Sigmoid colon (tissue), 7 donors: Measurements from ENCODE around the gene RAD54L2. TPM values are rescaled to one million over a fixed set of nuclear protein-coding genes. Genes with fewer than 3 reads are reported as not detected.

ENCODE experiments used
- DNase-seq: peaks from one replicate; pipeline ENCODE4 v3.0.0-alpha.2; 2019
- H3K27ac ChIP-seq, 4 donors: fragments of 200-600 bp; sonication (generic); one replicate each; pipeline ENCODE4 v1.5.1; 2016 to 2019; ENCODE audit warnings: mild to moderate bottlenecking in 1 of 4
- H3K27me3 ChIP-seq, 3 donors: fragments of 200-600 bp; sonication (generic); one replicate each; pipeline ENCODE4 v1.5.1; 2019; ENCODE audit warnings: mild to moderate bottlenecking in 1 of 3
- H3K36me3 ChIP-seq, 4 donors: fragments of 200-600 bp; sonication (generic); one replicate each; pipeline ENCODE4 v1.5.1; 2016 to 2019
- H3K4me1 ChIP-seq, 4 donors: fragments of 200-600 bp; sonication (generic); one replicate each; pipeline ENCODE4 v1.5.1; 2017 to 2019
- H3K4me3 ChIP-seq, 4 donors: fragments of 200-600 bp; sonication (generic); one replicate each; pipeline ENCODE4 v1.5.1; 2017 to 2019; ENCODE audit warnings: mild to moderate bottlenecking in 2 of 4, moderate library complexity in 1 of 4
- H3K9me3 ChIP-seq, 4 donors: fragments of 200-600 bp in 3 of 4; sonication (generic) in 3 of 4; one replicate each; pipeline versions ENCODE4 v1.5.1 to v1.6.1; 2013 to 2019
- EP300 ChIP-seq, 4 donors: sonication (generic); formaldehyde crosslinking; IDR thresholded peaks; one replicate each; pipeline ENCODE4 v1.6.1; 2017; ENCODE audit warnings: antibody characterized with exemption in 4 of 4
- POLR2A ChIP-seq, 2 donors: fragments of 450-650 bp; IDR thresholded peaks; one replicate each; pipeline ENCODE4 v1.6.1; 2016; ENCODE audit warnings: antibody characterized with exemption in 2 of 2, mild to moderate bottlenecking in 2 of 2, moderate library complexity in 2 of 2
- POLR2AphosphoS5 ChIP-seq, 4 donors: sonication (generic); formaldehyde crosslinking; IDR thresholded peaks; one replicate each; pipeline ENCODE4 v1.6.1; 2017; ENCODE audit warnings: antibody characterized with exemption in 4 of 4
- WGBS, 2 donors: extraction: QIAGEN DNeasy Blood & Tissue Kit; methylation state at CpG; one replicate each; pipeline ENCODE4 v1.1.7; 2013; 5-methylcytosine and 5-hydroxymethylcytosine counted together
- intact Hi-C: fragments of 100-400 bp; cut with DNase I; formaldehyde crosslinking; loops from one replicate; pipeline ENCODE4 v1.15.1; 2023
- polyA plus RNA-seq, 3 donors: library from polyadenylated mRNA; stranded (reverse); fragments of 200-250 nt; gene quantifications; one replicate each; pipeline ENCODE4 v1.2.3, GENCODE V29; 2013
- total RNA-seq, 4 donors: library from RNA; depleted of rRNA; stranded (reverse); fragments of >200 nt; gene quantifications; one replicate each; pipeline ENCODE4 v1.1.0, GENCODE V29; 2016
- TF ChIP-seq, protein P1 (sequence below), 4 experiments: fragments of 450-650 bp in 3 of 4; fragments of 200-600 bp in 1 of 4; IDR thresholded peaks; one replicate each; pipeline ENCODE4 v1.5.1; 2016 to 2019; ENCODE audit warnings: antibody characterized with exemption in 4 of 4, mild to moderate bottlenecking in 3 of 4, moderate library complexity in 2 of 4
- donor health status: healthy with polysubstance abuse.
- donor health status: Bipolar disorder and iron deficiency.
- donor health status: healthy.

The RAD54L2 gene
- total and polyA plus RNA-seq, 7 donors, result 0.60 to 33.0 (median 15.7) TPM

- no peaks in the 10 kb centered on the region for H3K36me3 ChIP-seq
- no peaks in the 10 kb centered on the region for H3K27me3 ChIP-seq
- H3K9me3 ChIP-seq, result no peaks in the 10 kb centered on the region
- intact Hi-C loops, result loop anchor here (1.0 to 5.0 kb wide), 7 partner anchors 37 to 885 kb away; partner anchors contain the start of genes MANF, MAPKAPK3 and RAD54L2
- peak overlapping the region in 2 of 4 donors; percentile 14 to 100 for H3K27ac ChIP-seq
- no peak overlapping the region for H3K4me3 ChIP-seq
- WGBS, 2 donors, result 9 to 20% methylated on average over 6 of the region's 6 CpGs
- DNase-seq, result peak; percentile 88
- TF ChIP-seq, protein P1, sequence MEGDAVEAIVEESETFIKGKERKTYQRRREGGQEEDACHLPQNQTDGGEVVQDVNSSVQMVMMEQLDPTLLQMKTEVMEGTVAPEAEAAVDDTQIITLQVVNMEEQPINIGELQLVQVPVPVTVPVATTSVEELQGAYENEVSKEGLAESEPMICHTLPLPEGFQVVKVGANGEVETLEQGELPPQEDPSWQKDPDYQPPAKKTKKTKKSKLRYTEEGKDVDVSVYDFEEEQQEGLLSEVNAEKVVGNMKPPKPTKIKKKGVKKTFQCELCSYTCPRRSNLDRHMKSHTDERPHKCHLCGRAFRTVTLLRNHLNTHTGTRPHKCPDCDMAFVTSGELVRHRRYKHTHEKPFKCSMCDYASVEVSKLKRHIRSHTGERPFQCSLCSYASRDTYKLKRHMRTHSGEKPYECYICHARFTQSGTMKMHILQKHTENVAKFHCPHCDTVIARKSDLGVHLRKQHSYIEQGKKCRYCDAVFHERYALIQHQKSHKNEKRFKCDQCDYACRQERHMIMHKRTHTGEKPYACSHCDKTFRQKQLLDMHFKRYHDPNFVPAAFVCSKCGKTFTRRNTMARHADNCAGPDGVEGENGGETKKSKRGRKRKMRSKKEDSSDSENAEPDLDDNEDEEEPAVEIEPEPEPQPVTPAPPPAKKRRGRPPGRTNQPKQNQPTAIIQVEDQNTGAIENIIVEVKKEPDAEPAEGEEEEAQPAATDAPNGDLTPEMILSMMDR (IDR thresholded peaks at IDR 0.05), result peak; percentile 88 to 94 (median 92)
- TF ChIP-seq POLR2AphosphoS5 (IDR thresholded peaks at IDR 0.05) (no peak), POLR2A (IDR thresholded peaks at IDR 0.05) (no peak), EP300 (IDR thresholded peaks at IDR 0.05) (no peak)
- H3K4me1 ChIP-seq, result peaks cover 0 to 20% (median 11%) of the 10 kb centered on the region in 4 donors
These were observed 36.5 kb upstream of the RAD54L2 start for GRCh38 chr3:51501833-51502561.

GRCh38 chr3:51502562-51502910, 36.0 kb upstream of the RAD54L2 start:
- no peaks in the 10 kb centered on the region for H3K9me3 ChIP-seq
- H3K36me3 ChIP-seq, result no peaks in the 10 kb centered on the region
- no peak overlapping the region for H3K27ac ChIP-seq
- no peak for DNase-seq
- no peak overlapping the region for H3K4me3 ChIP-seq
- peaks cover 0 to 20% (median 11%) of the 10 kb centered on the region in 4 donors for H3K4me1 ChIP-seq
- 35 to 52% methylated on average over 2 of the region's 2 CpGs for WGBS, 2 donors
- no peaks in the 10 kb centered on the region for H3K27me3 ChIP-seq
- TF ChIP-seq, protein P1 (IDR thresholded peaks at IDR 0.05), result no peak
- TF ChIP-seq POLR2AphosphoS5 (IDR thresholded peaks at IDR 0.05), result no peak
- TF ChIP-seq EP300 (IDR thresholded peaks at IDR 0.05), result no peak
- TF ChIP-seq POLR2A (IDR thresholded peaks at IDR 0.05), result no peak
- intact Hi-C loops, result loop anchor here (1.0 to 5.0 kb wide), 5 partner anchors 120 to 885 kb away; partner anchors contain the start of gene MAPKAPK3

DNA sequence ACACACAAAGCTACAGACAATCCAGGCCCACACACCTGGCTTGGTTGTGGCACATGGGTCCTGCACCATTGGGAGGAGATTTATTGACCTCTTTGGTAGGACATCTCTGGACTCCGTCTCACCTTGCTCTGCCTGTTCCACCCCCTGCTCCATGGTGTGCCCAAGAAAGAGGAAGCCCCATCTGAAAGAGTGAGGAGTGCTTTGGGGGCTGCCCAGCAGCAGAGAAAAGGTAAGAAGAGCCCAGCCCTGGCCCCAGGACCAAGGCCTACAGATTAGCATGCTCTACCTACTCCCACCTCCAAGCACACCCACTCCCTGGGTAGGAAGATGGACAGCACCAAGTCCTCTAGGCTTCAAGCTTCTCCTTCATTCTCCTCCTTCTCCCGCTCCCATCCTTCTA, 35.5 kb upstream of the RAD54L2 start:
- DNase-seq, result no peak
- no peaks in the 10 kb centered on the region for H3K36me3 ChIP-seq
- H3K4me1 ChIP-seq, result peaks cover 0 to 20% (median 11%) of the 10 kb centered on the region in 4 donors
- no peak overlapping the region for H3K4me3 ChIP-seq
- intact Hi-C loops, result loop anchor here (5.0 kb wide), 2 partner anchors 119 to 886 kb away; partner anchors contain the start of gene MAPKAPK3
- H3K9me3 ChIP-seq, result no peaks in the 10 kb centered on the region
- no peaks in the 10 kb centered on the region for H3K27me3 ChIP-seq
- 87 to 88% methylated on average over 2 of the region's 2 CpGs for WGBS, 2 donors
- H3K27ac ChIP-seq, result no peak overlapping the region
- TF ChIP-seq, protein P1 (IDR thresholded peaks at IDR 0.05), result no peak
- TF ChIP-seq POLR2AphosphoS5 (IDR thresholded peaks at IDR 0.05) (no peak), EP300 (IDR thresholded peaks at IDR 0.05) (no peak), POLR2A (IDR thresholded peaks at IDR 0.05) (no peak)

GRCh38 chr3:51508255-51508654, 30.3 kb upstream of the RAD54L2 start:
- no peaks in the 10 kb centered on the region for H3K27me3 ChIP-seq
- no peak for DNase-seq
- H3K4me3 ChIP-seq, result no peak overlapping the region
- H3K9me3 ChIP-seq, result no peaks in the 10 kb centered on the region
- 94% methylated on average over 9 of the region's 9 CpGs for WGBS, 2 donors
- H3K36me3 ChIP-seq, result no peaks in the 10 kb centered on the region
- intact Hi-C loops, result no loop called here
- H3K27ac ChIP-seq, result no peak overlapping the region
- TF ChIP-seq, protein P1 (IDR thresholded peaks at IDR 0.05), result no peak
- TF ChIP-seq POLR2A (IDR thresholded peaks at IDR 0.05) (no peak), POLR2AphosphoS5 (IDR thresholded peaks at IDR 0.05) (no peak), EP300 (IDR thresholded peaks at IDR 0.05) (no peak)
- no peaks in the 10 kb centered on the region for H3K4me1 ChIP-seq
